Stimulated activated CD8-positive, alpha-beta memory T cell treated with anti-CD3 and anti-CD28 coated beads, Interleukin-7, amount 100 ng/mL, for 4 hours (primary cell): ENCODE measurements around the gene NELFCD.

Experiments
- DNase-seq, 2 donors: peaks; one replicate each; pipeline ENCODE4 v3.0.0-alpha.2; 2020; ENCODE audit warnings: low read depth in 2 of 2

NELFCD gene

GRCh38 chr20:58994390-58995159 lies 13.5 kb downstream of the NELFCD start:
- no peak for DNase-seq

GRCh38 chr20:58995461-58996225 lies 14.6 kb downstream of the NELFCD start:
- DNase-seq, result no peak

GRCh38 chr20:58996226-58996611 lies 15.2 kb downstream of the NELFCD start:
- no peak for DNase-seq

GRCh38 chr20:58997141-58997770 lies 16.2 kb downstream of the NELFCD start:
- DNase-seq, result no peak

- no peak for DNase-seq
These were observed 17.6 kb downstream of the NELFCD start for GRCh38 chr20:58998656-58999055.

- DNase-seq, result no peak
These were observed 19.3 kb downstream of the NELFCD start for GRCh38 chr20:59000326-59000725.

- DNase-seq, result no peak
These were observed 20.0 kb downstream of the NELFCD start for GRCh38 chr20:59001068-59001448.

- no peak for DNase-seq
These were observed 20.6 kb downstream of the NELFCD start for GRCh38 chr20:59001449-59002171.

GRCh38 chr20:59002388-59002787 lies 21.3 kb downstream of the NELFCD start:
- DNase-seq, result no peak

GRCh38 chr20:59002874-59003399 lies 21.9 kb downstream of the NELFCD start:
- no peak for DNase-seq

- no peak for DNase-seq
These were observed 22.9 kb downstream of the NELFCD start for GRCh38 chr20:59003836-59004492.

GRCh38 chr20:59004493-59004762 lies 23.4 kb downstream of the NELFCD start:
- no peak for DNase-seq

- DNase-seq, result no peak
These were observed 23.9 kb downstream of the NELFCD start for GRCh38 chr20:59004763-59005522.

- DNase-seq, result no peak
These were observed 24.6 kb downstream of the NELFCD start for GRCh38 chr20:59005523-59006166.

GRCh38 chr20:59006167-59006863 lies 25.3 kb downstream of the NELFCD start:
- no peak for DNase-seq

GRCh38 chr20:59006864-59007664 lies 26.0 kb downstream of the NELFCD start, which contains the start of gene CTSZ:
Gene CTSZ (minus strand): TSS chr20:59007254. CDS start chr20:59007128, 126 bp downstream.
- DNase-seq, result no peak

GRCh38 chr20:59007665-59008511 lies 26.8 kb downstream of the NELFCD start:
- no peak for DNase-seq
